Stimulated activated CD4-positive, alpha-beta T cell treated with anti-CD3 and anti-CD28 coated beads, Interleukin-4, amount 100 ng/mL, for 4 hours (primary cell): Measurements from ENCODE around the gene PRSS33.

Source experiments
- DNase-seq, 2 experiments: peaks; one replicate each; pipeline ENCODE4 v3.0.0-alpha.2; 2020

Gene PRSS33

DNA sequence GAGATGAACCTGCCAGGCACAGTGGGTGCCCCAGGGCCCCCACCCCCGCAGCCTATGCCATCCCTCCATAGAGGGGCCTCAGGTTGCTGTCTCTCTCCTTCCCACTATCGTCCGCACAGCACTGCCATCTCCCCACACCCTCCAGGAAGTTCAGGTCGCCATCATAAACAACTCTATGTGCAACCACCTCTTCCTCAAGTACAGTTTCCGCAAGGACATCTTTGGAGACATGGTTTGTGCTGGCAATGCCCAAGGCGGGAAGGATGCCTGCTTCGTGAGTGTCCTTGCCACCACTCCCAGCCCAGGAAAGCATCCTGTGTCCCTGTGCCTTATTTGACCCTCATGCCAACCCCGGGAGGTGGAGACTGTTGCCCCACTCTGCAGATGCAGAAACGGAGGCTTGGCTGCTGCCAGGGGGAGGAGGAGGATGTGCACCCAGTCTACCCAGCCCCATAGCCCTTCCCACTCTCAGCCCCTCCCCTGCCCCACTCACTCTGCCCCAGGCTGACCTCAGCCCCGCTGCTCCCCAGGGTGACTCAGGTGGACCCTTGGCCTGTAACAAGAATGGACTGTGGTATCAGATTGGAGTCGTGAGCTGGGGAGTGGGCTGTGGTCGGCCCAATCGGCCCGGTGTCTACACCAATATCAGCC is 33.6 kb upstream of the PRSS33 start:
- DNase-seq = no peak

DNA sequence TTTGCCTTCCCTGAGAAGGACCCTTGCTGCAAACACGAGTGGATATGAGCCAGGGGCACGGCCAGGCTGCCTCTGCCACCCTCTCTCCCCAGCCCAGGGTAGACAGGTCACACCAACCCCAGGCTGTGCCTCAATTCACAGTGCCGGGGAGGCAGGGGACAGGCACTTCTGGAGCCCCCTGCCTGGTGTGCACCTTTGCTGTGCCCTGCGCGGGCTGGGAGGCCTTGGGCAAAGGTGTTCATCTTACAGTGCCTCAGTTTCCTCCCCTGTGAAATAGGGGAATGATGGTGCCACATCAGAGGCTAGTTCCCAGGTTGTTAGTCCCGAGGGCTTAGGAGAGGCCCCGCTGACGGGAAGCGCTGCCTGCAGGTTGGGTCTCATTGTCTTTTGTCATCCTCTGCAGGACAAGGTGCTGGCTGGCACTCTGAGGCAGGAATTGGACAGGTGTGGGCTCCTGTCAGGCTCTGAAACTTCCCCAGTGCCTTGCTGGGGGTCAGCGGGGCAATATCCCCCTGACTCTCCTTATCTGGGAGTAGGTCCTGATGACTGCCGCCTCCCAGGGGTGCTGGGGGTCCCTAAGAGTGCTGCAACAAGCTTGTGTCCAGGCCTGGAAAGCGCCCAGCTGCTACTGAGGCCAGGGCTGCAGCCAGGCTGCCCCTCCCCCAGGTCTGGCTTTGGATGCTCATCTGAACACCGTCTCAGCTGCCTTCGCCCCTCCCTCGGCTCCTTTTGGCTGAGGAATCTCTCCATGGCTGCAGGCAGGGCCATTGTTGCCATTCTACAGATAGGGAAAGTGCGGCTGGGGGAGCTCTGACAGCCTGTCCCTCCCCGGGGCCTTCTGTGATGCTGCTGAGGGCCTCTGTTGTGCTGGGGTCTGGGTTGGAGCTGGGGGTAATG is 32.8 kb upstream of the PRSS33 start:
- no peak for DNase-seq

DNA sequence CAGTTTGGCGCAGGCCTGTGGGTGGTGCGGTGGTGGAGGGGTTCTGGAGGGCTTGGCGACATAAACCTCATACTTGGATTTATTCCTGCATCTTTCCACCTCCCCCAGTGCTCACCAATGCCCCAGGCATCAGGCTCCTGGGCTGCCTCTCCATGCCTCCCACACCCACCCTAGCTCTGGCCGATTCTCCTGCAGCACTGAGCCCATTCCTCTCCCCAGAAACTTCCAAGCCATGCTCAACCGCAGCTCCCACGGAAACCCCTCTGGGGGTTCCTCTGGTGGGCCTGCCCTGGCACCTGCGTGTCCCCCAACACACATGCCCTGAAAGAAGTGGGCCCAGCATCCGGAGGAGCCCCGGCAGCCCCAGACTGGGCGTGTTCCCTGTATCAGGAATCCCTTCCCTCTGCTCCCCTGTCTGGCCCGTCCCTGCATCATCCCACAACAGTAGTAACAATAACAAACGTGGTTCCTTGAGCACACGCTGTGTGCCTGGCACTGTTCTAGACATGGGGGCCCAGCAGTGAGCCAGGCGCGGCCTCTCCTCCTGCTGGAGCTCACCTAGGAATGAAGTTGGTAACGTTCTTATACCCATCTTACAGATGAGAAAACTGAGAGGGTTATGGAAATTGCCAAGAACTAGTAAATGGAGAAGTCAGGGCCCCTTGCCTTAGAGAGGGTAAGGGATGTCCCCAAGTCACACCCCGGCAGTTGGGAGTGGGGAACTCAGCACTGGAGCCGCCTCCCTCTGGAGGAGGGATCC is 32.0 kb upstream of the PRSS33 start:
- DNase-seq = no peak

DNA sequence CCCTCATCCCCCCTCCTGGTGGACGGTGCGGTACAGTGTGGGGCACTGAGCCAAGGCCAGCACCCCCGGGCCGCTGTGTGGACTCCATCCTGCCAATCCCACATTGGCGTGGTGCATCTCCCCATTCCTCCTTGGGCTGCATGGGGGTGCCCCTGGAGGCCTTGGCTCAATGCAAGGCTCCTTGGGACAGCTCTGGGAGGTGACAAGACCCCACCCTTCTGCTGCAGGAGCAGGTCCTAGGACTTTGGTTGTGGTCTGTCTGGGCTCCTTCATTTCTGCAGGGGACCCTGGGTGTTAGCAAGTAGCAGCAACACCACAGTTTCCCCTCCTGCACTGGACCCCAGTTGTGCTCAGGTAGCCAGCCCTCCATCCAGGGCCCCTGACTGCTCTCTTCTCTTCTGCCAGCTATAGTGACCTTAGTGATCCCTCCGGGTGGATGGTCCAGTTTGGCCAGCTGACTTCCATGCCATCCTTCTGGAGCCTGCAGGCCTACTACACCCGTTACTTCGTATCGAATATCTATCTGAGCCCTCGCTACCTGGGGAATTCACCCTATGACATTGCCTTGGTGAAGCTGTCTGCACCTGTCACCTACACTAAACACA is 31.0 kb upstream of the PRSS33 start:
- no peak for DNase-seq

DNA sequence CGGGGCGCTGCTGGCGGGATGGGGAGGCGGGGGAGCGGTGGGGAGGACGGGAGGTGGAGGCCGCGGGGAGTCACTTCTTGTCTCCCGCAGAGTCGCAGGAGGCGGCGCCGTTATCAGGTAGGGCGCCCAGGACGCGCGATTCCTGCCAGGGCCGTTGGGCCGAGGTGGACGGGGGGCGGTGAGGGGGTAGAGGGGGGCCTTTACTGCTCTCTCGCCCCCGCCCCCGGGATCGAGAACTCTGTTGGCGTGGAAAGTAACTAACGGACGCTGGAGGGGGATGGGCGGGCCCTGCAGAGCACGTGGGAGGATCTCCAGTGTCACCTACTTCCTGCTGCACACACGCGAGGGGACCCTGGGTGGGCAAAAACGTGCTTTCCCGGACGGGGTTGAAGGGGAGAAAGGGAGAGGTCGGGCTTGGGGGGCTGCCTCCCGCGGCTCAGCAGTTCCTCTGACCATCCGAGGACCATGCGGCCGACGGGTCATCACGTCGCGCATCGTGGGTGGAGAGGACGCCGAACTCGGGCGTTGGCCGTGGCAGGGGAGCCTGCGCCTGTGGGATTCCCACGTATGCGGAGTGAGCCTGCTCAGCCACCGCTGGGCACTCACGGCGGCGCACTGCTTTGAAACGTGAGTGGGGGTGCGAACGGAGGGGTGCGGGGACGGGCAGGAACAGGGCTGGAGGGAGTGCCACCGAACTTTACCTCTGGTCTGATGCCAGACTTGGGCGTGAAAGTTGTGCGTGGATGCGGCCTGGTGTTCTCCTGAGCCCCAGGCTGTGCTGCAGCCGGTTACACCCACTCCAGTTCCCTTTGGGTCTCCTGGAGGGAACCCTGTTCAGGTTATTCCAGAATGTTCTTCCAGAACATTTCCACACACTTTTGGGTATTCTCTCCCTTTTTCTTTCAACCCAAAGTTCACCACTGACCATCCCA is 30.2 kb upstream of the PRSS33 start:
- DNase-seq = peak in 1 of 2 experiments; percentile 28

DNA sequence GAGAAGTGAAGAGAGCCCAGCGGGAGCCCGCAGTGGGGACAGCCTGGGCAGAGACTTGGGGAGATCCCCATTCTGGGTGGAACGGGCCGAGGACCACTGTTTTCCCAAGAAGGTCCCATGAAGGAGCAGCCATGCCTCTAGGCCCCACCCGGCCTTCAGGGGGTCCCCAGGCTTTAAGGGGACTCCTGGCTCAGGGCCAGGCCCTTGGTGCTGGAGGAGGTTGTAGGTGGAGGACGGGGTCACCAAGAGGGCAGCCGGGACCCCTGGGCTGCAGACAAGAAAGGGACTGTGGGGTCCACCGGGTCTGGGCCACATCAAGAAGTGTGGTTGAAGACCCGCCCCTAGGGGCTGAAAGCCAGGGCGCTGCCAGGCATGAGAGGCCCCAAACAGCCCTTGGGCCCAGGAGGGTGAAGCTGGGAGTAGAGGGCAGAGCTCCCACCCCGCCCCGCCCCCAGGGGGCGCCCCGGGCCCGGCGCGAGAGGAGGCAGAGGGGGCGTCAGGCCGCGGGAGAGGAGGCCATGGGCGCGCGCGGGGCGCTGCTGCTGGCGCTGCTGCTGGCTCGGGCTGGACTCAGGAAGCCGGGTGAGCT is 29.5 kb upstream of the PRSS33 start, which contains the start of gene PRSS21:
Gene PRSS21 (plus strand): TSS at position 487 of the 589 bp plus-strand sequence. CDS start 32 bp downstream, at position 519.
- peak in 1 of 2 experiments; percentile 37 for DNase-seq

DNA sequence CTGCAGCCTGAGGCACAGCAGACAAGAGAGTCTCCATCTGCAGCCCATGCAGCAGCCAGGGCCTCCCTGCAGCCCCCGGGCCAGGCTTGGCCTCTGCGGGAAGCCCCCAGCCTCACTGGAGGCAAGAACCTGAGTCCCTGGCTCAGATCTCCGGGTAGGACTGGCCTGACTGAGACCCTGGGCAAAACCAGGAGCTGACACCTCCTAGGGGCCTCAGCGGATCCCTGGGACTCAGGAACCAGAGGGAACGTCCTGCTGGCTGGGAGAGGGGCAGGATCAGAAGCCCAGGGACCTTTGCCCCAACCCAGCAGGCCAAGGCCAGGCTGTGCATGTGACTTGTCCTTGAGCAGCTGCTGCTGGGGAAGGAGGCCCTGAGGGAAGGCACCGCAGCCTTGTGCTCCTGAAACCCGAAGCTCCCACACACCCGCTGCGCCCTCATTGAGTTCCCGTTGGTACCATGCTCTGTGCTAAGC is 28.0 kb upstream of the PRSS33 start:
- no peak for DNase-seq

DNA sequence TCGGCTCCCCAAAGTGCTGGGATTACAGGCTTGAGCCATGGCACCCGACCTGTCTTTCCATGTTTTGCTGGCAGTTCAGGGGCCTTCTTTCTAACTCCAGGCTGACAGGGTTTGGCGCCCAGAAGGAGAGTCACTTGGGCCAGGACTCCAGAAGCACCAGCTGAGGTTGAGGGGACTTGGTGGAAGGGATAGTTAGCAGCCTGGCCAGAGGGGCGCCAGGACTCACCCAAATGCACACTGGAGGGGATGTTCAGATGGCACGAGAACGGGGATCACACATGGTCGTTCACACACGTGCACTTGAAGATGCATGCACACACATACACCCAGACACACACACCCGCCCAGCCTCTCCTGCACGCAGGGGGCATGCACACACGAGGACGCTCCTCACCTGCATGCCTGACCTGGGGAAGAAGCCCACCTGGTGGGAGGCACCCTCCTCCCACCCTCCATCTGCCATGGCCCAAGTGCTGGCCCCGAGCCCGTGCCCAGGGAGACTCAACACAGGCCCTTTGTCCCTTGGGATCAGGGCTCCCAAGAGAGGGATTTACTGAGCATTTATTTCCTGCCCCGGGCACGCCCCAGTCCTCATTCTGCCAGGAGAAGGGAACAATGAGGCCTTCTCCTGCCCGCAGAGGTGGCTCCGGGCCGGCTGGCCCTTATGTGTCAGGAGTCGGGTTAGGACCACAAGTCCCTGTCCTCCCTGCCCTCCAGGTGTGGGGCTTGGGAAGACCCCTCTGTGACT is 27.4 kb upstream of the PRSS33 start:
- DNase-seq = no peak

DNA sequence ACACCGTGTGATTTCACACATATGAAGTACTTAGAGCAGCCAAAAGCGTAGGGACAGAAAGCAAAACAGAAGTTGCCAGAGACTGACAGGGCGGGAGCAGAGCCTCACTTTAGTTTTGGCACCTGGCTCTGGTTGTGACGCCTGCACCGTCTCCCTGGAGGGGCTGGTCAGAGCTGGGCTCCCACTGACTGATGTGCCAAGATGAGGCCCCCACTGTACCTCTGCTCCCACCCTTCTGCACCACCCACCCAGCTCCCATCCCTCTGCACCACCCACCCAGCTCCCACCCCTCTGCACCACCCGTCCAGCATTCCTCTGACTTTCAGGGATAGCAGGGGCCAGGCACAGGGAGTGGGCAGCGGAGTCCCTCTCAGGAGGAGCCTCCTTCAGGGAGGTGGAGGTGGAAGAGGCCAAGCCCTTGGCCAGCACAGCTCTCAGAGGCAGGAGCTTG is 26.4 kb upstream of the PRSS33 start:
- no peak for DNase-seq

DNA sequence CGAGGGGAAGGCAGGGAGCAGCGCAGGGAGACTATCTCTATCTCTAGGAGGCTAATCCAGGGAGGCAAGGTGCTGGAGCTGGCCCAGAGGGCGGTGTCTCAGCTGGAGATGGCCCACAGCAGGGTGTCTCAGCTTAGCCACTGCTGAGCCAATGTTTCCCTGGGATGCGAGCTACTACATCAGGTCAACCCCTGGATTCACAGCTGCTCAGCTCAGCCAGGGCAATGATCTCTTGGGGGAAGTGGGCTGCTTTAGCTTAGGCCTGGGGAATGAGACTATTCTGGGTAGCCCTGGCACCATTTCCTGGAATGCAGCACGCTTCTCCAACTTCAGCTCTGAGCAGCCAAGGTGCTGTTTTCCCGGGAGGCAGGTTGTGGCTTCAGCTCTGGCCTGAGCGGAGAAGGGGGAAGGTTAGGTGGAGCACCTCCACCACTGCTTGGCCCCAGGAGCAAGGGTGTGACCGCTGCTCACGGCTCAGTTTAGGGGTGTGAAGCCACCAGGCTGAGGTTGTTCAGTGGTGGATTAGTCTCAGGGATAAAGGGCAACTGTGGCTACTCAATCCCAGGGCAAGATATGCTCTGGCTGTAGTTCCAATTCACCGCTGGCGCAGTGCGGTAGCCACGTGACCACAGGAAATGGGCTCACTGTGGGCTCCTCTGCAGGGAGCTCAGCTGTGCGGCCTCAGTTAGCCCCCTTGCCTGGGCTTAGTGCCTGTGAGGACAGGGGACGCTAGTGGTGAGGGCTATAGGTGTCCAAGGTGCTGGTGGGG is 24.5 kb upstream of the PRSS33 start:
- no peak for DNase-seq

DNA sequence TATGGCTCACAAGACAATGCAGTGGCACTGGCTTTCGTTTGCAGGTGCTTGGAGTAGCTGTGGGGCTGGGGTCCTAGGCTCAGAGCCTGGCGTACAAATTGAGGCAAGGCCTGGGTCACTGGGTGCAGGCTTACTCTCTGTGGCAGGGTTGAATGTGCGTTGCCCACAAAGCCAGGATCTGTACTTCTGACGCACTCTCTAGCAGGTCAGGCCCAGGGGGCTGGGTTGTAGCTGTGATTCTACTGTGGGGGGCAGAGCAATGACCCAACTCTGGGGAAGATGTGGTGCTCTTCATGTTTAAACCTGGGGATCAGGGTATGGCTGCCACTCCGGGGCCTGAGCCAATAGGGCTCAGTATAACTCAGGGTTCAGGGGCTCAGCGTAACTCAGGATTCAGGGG is 23.3 kb upstream of the PRSS33 start:
- no peak for DNase-seq

DNA sequence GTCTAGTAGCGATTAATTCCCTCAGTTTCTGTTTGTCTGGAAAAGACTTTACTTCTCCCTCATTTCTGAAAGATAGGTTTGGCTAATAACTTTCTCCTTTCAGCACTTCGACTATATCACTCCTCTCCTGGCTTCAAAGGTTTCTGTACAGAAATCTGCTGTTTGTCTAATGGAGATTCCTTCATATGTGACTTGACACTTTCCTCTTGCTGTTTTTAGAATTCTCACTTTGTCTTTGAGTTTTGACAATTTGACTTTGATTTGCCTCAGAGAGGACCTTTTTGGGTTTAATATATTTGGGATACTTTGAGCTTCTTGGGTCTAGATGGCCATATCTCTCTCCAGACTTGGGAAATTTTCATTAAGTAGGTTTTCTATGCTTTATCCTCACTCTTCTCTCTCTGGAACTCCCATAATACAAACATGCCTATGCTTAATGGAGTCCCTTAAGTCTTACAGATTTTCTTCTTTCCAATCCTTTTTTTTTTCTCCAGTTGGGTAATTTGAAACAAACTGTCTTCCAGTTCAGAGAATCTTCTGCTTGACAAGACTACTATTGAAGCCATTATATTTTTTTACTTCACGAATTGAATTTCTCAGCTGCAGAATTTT is 21.9 kb upstream of the PRSS33 start:
- DNase-seq = no peak

DNA sequence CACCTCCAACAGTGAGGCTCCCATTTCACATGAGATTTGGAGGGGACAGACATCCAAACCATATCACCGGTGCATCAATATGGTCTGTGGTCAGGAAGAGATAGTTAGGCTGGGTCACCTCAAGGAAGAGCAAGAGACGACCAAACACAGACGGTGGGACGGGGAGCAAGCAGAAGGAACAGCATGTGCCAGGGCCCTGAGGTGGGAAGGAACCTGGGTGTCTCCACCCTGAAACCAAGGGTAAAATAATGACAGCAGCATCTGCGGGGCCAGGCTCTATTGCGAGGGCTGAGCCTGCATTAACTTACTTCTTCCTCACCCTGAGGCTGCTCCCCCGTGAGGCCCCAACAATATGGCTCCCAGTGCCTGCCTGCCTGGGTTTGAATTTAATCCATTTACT is 20.8 kb upstream of the PRSS33 start:
- no peak for DNase-seq

DNA sequence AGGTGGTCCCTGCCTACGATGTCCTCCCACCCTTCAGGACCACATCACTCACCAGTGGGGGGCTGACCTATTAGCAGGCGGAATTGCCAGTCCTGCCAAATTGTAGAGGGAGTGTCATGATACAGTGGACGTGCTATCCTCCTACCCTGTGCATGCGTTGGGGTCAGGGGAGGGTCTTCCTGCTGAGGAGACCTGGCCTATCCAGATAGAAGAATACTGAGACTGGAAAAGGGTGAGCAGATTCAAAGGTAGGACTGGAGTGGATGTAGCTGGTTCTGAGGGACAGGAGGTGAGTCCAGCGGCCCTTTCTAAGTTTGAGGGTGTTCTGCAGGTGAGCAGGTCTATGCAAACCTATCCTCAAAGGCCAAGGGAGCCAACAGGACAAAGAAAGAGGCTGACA is 18.9 kb upstream of the PRSS33 start:
- no peak for DNase-seq

DNA sequence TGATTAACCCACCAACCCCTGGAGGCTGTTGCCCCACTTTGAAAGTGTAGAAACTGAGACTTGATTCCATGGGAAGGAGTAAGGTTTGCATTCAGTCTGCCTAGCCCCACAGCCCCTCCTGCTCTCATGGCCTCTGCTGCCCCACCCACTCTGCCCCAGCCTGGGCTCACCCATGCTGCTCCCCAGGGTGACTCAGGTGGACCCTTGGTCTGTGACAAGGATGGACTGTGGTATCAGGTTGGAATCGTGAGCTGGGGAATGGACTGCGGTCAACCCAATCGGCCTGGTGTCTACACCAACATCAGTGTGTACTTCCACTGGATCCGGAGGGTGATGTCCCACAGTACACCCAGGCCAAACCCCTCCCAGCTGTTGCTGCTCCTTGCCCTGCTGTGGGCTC is 17.4 kb upstream of the PRSS33 start:
- no peak for DNase-seq

DNA sequence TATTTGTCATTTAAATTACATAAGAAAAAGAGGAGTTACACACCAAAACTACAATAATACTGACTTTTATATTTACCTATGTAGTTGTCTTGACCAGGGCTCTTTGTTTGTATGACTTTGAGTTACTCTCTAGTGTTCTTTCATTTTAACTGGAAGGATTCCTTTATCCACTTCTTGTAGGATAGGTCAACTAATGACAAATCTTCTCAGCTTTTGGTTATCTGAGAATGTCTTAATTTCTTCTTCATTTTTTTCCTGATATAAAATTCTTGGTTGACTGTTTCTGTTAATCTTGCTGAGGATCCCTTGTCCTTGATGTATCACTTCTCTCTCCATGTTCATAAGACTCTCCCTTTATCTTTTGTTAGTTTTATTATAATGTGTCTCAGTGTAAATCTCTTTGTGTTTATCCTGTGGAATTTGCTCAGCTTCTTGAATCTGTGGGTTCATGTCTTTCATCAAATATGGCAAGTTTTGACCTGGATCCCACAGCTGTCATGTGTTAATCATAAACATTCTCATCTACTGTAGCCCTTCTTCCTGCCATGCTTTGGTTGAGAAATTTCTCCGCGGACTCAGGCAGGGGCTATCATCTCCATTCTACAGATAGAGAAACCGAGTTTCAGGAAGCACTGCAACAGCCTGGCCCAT is 16.3 kb upstream of the PRSS33 start:
- no peak for DNase-seq

DNA sequence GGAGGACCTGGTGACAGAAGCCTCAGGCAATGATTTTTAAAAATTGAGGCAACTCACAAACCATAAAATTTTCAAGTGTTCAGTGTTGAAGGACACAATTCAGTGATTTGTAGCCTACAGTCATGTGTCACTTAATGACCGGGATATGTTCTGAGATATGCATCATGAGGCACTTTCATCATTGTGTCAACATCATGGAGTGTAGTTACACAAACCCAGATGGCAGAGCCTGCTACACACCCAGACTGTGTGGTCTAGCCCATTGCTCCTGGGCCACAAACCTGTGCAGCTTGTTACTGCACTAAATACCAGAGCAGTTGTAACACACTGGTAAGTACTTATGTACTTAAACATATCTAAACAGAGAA is 12.5 kb upstream of the PRSS33 start:
- DNase-seq = no peak

DNA sequence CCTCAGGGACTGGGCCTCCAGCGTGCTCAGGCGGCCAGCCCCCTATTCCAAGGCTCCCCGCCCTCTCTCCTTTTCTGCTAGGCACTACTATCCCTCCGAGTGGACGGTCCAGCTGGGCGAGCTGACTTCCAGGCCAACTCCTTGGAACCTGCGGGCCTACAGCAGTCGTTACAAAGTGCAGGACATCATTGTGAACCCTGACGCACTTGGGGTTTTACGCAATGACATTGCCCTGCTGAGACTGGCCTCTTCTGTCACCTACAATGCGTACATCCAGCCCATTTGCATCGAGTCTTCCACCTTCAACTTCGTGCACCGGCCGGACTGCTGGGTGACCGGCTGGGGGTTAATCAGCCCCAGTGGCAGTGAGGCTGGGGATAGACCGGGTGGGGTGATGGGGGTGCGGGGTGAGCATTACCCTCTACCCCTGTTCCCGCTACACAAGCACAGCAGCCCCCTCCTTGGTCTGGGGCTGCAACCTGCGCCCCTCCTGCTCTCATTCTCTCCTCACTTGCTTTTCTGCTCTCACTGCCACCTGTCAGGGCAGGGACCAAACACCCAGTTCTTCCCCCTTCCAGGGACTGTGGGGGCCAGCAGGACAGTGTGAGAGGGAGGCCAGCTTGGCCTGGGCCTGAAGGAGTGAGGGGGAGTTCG is 12.0 kb upstream of the PRSS33 start:
- DNase-seq = no peak
